Loucy (cell line): ENCODE results near the gene POLH.
"Not testable (repeated sequence)": the region's sequence is repeated elsewhere in the genome, so short reads cannot be mapped to it uniquely, and the experiment has no call there.

ENCODE experiments used
- H2AFZ ChIP-seq: fragments of 200-600 bp; sonication (generic); 2 replicates; pipeline ENCODE4 v1.6.0; 2016; ENCODE audit warnings: antibody characterized with exemption, mild to moderate bottlenecking, low read length, moderate library complexity
- H3F3A ChIP-seq: fragments of 200-600 bp; 2 replicates; pipeline ENCODE4 v1.6.0; 2016; ENCODE audit warnings: antibody characterized with exemption, low read depth, mild to moderate bottlenecking
- H3K27me3 ChIP-seq: fragments of 200-600 bp; sonication (generic); 2 replicates; pipeline ENCODE4 v1.6.1; 2014; ENCODE audit warnings: low read length, mild to moderate bottlenecking; ENCODE audit not compliant: insufficient read depth, poor library complexity, severe bottlenecking
- H3K36me3 ChIP-seq: fragments of 200-600 bp; sonication (generic); 2 replicates; pipeline ENCODE4 v1.6.1; 2016; ENCODE audit warnings: low read length; ENCODE audit not compliant: insufficient read depth
- H3K4me1 ChIP-seq: fragments of 200-600 bp; sonication (generic); 2 replicates; pipeline ENCODE4 v1.5.1; 2014; ENCODE audit warnings: low read length, mild to moderate bottlenecking; ENCODE audit not compliant: insufficient read depth, poor library complexity, severe bottlenecking
- H3K4me2 ChIP-seq: fragments of 200-600 bp; sonication (generic); 2 replicates; pipeline ENCODE4 v1.6.0; 2014; ENCODE audit warnings: antibody characterized with exemption, low read length, low read depth, mild to moderate bottlenecking; ENCODE audit not compliant: poor library complexity, severe bottlenecking
- H3K4me3 ChIP-seq: fragments of 200-600 bp; sonication (generic); 2 replicates; pipeline ENCODE4 v1.5.1; 2014; ENCODE audit warnings: low read length, mild to moderate bottlenecking, mixed read lengths; ENCODE audit not compliant: poor library complexity, severe bottlenecking
- H3K79me2 ChIP-seq: fragments of 200-600 bp; sonication (generic); 2 replicates; pipeline ENCODE4 v1.6.1; 2014; ENCODE audit warnings: low read length; ENCODE audit not compliant: insufficient read depth
- H3K9ac ChIP-seq: fragments of 200-600 bp; sonication (generic); 2 replicates; pipeline ENCODE4 v1.6.0; 2014; ENCODE audit warnings: mild to moderate bottlenecking, low read depth, low read length, moderate library complexity; ENCODE audit not compliant: poor library complexity, severe bottlenecking
- H3K9me2 ChIP-seq: fragments of 200-600 bp; sonication (generic); replicated peaks from 2 replicates; pipeline ENCODE4 v1.6.1; 2016; ENCODE audit warnings: low read depth, low read length, mixed read lengths
- H3K9me3 ChIP-seq: fragments of 200-600 bp; sonication (generic); 2 replicates; pipeline ENCODE4 v1.6.1; 2014; ENCODE audit warnings: mild to moderate bottlenecking, antibody characterized with exemption, low read length, low read depth; ENCODE audit not compliant: insufficient read depth
- H4K20me1 ChIP-seq: fragments of 200-600 bp; sonication (generic); 2 replicates; pipeline ENCODE4 v1.6.0; 2014; ENCODE audit warnings: antibody characterized with exemption, low read length, mild to moderate bottlenecking; ENCODE audit not compliant: insufficient read depth, poor library complexity, severe bottlenecking
- EZH2phosphoT487 ChIP-seq: fragments of 200-600 bp; IDR thresholded peaks from 2 replicates; pipeline ENCODE4 v1.6.1; 2018; ENCODE audit warnings: antibody characterized with exemption, mild to moderate bottlenecking, moderate library complexity, borderline replicate concordance
- TF ChIP-seq, protein P1 (sequence below): fragments of 200-600 bp; sonication (generic); conservative IDR thresholded peaks from 2 replicates; pipeline ENCODE4 v1.5.1; 2014; ENCODE audit warnings: mild to moderate bottlenecking, antibody characterized with exemption, low read length

Gene POLH

GRCh38 chr6:43582911-43583310, 6.9 kb downstream of the POLH start:
- peaks cover 32% of the 10 kb centered on the region for H3K79me2 ChIP-seq

GRCh38 chr6:43584892-43585570, 9.0 kb downstream of the POLH start:
- H3K36me3 ChIP-seq: peaks cover 52% of the 10 kb centered on the region; the same call in 1 of the 2 replicates
- peaks cover 16% of the 10 kb centered on the region; the same call in 1 of the 2 replicates for H3K79me2 ChIP-seq
- peak overlapping the region; percentile 19 for H3K4me2 ChIP-seq
- no peaks in the 10 kb centered on the region for H3K9me3 ChIP-seq
- H3K4me3 ChIP-seq: no peak overlapping the region
- H3F3A ChIP-seq: no peaks in the 10 kb centered on the region
- TF ChIP-seq EZH2phosphoT487: no peak
- TF ChIP-seq, protein P1, sequence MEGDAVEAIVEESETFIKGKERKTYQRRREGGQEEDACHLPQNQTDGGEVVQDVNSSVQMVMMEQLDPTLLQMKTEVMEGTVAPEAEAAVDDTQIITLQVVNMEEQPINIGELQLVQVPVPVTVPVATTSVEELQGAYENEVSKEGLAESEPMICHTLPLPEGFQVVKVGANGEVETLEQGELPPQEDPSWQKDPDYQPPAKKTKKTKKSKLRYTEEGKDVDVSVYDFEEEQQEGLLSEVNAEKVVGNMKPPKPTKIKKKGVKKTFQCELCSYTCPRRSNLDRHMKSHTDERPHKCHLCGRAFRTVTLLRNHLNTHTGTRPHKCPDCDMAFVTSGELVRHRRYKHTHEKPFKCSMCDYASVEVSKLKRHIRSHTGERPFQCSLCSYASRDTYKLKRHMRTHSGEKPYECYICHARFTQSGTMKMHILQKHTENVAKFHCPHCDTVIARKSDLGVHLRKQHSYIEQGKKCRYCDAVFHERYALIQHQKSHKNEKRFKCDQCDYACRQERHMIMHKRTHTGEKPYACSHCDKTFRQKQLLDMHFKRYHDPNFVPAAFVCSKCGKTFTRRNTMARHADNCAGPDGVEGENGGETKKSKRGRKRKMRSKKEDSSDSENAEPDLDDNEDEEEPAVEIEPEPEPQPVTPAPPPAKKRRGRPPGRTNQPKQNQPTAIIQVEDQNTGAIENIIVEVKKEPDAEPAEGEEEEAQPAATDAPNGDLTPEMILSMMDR: no peak
- H3K9ac ChIP-seq: no peak overlapping the region
- peaks cover 4% of the 10 kb centered on the region for H4K20me1 ChIP-seq
- H2AFZ ChIP-seq: no peak overlapping the region
- peaks cover 14% of the 10 kb centered on the region for H3K4me1 ChIP-seq
- no peaks in the 10 kb centered on the region for H3K27me3 ChIP-seq
- H3K9me2 ChIP-seq: no peaks in the 10 kb centered on the region

More at GRCh38 chr6:43582911-43583310, 6.9 kb downstream of the POLH start:
- Histone ChIP-seq H3K27me3 (no peaks in the 10 kb centered on the region), H2AFZ (no peak overlapping the region), H3F3A (no peaks in the 10 kb centered on the region), H3K36me3 (peaks cover 42% of the 10 kb centered on the region; the same call in 1 of the 2 replicates), H3K4me3 (no peak overlapping the region), H3K4me2 (no peak overlapping the region), H3K9me2 (no peaks in the 10 kb centered on the region), H3K9me3 (no peaks in the 10 kb centered on the region), H3K4me1 (peaks cover 30% of the 10 kb centered on the region), H4K20me1 (peaks cover 11% of the 10 kb centered on the region), H3K9ac (no peak overlapping the region)
- TF ChIP-seq EZH2phosphoT487: no peak
- TF ChIP-seq, protein P1: no peak

GRCh38 chr6:43588194-43588593, 12.2 kb downstream of the POLH start:
- H3K9me2 ChIP-seq: no peaks in the 10 kb centered on the region
- no peak overlapping the region for H2AFZ ChIP-seq
- H4K20me1 ChIP-seq: peaks cover 4% of the 10 kb centered on the region
- peaks cover 9% of the 10 kb centered on the region for H3K79me2 ChIP-seq
- no peak for TF ChIP-seq EZH2phosphoT487
- TF ChIP-seq, protein P1: no peak
- H3K4me3 ChIP-seq: no peak overlapping the region
- peaks cover 54% of the 10 kb centered on the region; the same call in 1 of the 2 replicates for H3K36me3 ChIP-seq
- peaks cover 14% of the 10 kb centered on the region for H3K4me1 ChIP-seq
- H3K27me3 ChIP-seq: no peaks in the 10 kb centered on the region
- no peak overlapping the region for H3K4me2 ChIP-seq
- H3K9me3 ChIP-seq: no peaks in the 10 kb centered on the region
- H3F3A ChIP-seq: no peaks in the 10 kb centered on the region
- H3K9ac ChIP-seq: no peak overlapping the region

- not testable (repeated sequence) for H2AFZ ChIP-seq, H3K27me3 ChIP-seq, H3K79me2 ChIP-seq, H4K20me1 ChIP-seq, H3K9me3 ChIP-seq, H3F3A ChIP-seq, H3K4me3 ChIP-seq, H3K9me2 ChIP-seq, H3K4me2 ChIP-seq, H3K9ac ChIP-seq, H3K4me1 ChIP-seq
- peaks cover 40% of the 10 kb centered on the region; the same call in 1 of the 2 replicates for H3K36me3 ChIP-seq
Observed at GRCh38 chr6:43589564-43589963, 13.6 kb downstream of the POLH start.
